ENCODE results near the gene SLC26A6.
A peak's percentile ranks its signal among the peaks of the same experiment; 100 is the strongest.

The SLC26A6 gene, protein sequence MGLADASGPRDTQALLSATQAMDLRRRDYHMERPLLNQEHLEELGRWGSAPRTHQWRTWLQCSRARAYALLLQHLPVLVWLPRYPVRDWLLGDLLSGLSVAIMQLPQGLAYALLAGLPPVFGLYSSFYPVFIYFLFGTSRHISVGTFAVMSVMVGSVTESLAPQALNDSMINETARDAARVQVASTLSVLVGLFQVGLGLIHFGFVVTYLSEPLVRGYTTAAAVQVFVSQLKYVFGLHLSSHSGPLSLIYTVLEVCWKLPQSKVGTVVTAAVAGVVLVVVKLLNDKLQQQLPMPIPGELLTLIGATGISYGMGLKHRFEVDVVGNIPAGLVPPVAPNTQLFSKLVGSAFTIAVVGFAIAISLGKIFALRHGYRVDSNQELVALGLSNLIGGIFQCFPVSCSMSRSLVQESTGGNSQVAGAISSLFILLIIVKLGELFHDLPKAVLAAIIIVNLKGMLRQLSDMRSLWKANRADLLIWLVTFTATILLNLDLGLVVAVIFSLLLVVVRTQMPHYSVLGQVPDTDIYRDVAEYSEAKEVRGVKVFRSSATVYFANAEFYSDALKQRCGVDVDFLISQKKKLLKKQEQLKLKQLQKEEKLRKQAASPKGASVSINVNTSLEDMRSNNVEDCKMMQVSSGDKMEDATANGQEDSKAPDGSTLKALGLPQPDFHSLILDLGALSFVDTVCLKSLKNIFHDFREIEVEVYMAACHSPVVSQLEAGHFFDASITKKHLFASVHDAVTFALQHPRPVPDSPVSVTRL

DNA sequence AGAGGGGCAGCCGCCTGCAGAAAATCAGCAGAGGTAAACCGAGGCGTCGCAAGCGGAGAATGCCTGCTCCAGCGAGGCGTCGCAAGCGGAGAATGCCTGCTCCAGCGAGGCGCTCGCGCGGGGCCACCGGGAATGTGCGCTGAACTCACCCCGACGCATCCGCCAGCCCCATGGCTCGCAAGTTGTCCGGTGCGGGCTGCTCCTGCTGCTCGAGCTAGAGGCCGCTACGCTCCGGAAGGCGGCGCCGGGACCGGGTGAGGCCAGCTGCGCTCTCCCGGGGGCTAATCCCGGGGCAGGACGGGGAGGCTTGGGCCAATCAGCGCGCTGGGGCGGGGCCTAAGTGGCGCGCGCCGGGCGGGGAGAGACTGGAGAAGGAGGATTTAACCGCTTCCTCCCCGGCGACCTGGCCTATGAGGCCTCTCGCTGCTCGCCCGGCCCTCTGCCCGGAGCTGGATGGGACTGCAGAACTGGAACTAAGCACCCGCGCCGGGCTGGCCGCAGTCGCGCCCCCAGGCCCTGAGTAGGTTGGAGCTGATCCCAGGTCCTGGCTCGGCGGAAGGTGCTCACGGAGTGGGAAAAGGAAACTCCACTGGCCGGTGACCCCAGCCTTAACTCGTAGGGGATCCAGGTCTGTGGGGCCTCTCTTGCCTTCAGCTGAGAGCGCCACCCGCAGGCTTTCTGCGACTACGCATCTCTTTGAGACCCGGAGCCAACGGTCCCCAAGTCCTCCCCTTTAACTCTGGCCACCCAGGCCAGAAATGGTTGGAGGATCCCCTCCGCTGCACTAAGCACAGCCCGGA, at the start of gene SLC26A6:
TSS of gene SLC26A6 (minus strand) at position 240 of the 800 bp plus-strand sequence. CDS start at position 172, 68 bp downstream.
- Histone ChIP-seq H3K27ac (peak within 1 kb of the TSS; percentile 73 to 97), H3K4me3 (peak within 1 kb of the TSS; percentile 100)
- TF ChIP-seq, protein P1, sequence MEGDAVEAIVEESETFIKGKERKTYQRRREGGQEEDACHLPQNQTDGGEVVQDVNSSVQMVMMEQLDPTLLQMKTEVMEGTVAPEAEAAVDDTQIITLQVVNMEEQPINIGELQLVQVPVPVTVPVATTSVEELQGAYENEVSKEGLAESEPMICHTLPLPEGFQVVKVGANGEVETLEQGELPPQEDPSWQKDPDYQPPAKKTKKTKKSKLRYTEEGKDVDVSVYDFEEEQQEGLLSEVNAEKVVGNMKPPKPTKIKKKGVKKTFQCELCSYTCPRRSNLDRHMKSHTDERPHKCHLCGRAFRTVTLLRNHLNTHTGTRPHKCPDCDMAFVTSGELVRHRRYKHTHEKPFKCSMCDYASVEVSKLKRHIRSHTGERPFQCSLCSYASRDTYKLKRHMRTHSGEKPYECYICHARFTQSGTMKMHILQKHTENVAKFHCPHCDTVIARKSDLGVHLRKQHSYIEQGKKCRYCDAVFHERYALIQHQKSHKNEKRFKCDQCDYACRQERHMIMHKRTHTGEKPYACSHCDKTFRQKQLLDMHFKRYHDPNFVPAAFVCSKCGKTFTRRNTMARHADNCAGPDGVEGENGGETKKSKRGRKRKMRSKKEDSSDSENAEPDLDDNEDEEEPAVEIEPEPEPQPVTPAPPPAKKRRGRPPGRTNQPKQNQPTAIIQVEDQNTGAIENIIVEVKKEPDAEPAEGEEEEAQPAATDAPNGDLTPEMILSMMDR (IDR thresholded peaks at IDR 0.05) = peak; percentile 29
- peak; percentile 98 for DNase-seq (ENCODE audit: low spot score)

DNA sequence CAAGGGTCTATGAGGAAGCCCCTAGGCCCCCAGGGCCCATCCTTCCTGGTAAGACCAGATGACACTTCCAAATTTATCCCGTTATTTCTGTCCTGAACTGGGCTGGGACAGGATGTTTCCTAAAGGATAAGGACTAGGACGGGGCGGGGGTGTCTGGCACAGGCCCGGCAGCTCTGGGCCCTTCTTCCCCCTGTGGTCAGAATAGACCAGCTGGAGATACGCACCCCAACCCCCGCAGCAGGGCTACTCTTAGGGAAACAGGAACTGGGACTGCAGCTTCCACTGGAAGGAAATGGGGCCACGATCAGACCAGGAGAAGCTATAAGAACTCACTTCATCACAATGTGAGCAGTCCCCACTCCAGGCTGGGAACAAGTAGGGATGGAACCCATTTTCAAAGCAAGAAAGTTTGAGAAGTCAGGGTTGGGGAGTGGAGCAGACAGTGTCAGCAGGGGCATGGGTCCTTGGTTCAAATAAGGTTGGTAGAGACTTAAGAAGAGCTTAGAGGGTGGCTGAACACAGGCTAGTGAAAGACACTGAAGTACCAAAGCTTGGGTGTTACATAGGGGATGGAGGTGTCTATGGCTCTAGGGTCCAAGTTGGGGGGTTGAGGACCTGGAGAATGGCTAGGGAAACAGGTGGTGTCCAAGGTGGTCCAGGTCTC, 49.4 kb upstream of the SLC26A6 start:
- TF ChIP-seq, protein P1 (IDR thresholded peaks at IDR 0.05) = no peak
- DNase-seq (ENCODE audit: low spot score) = no peak
- peak overlapping the region; percentile 96 for H3K4me3 ChIP-seq
- H3K27ac ChIP-seq = peak overlapping the region; percentile 85 to 92

DNA sequence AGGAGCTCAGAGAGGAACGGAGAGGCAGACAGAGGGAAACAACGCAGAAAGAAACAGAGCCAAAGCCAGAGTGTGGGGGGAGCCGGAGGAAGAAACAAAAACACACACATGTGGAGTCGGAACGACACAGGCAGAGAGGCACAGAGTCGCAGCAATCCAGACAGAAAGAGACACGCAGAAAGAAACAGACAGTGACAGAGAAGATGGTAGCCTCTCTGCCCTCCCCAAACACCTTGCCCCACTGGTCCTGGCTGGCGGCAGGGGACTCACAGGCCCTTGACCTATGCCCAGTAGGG, 48.7 kb upstream of the SLC26A6 start:
- no peak for DNase-seq (ENCODE audit: low spot score)
- H3K27ac ChIP-seq = peak overlapping the region; percentile 85 to 92
- H3K4me3 ChIP-seq = peak overlapping the region; percentile 96

DNA sequence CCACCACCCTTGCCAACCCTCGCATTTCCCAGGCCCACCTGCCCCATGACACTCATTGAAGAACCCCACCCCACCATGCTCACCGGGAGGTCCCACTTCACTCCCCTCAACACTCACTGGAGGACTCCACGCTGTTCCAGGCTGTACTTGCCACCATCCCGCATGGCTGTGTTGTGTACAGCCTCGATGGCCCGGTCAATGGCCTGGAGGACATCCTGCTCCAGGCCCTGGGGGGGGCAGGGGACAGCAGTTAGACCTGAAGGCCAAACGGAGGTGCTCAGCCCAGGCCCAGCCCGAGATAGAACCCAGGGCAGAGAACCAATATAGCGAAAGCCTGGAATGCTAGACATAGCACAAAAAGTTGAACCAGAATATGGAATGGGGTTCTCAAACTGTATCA, 47.5 kb upstream of the SLC26A6 start:
- TF ChIP-seq, protein P1 (IDR thresholded peaks at IDR 0.05) = no peak
- peak overlapping the region in 1 of 2 donors; percentile 92 for H3K27ac ChIP-seq
- DNase-seq (ENCODE audit: low spot score) = no peak
- H3K4me3 ChIP-seq = no peak overlapping the region

More for the DNA sequence above, 48.7 kb upstream of the SLC26A6 start:
- TF ChIP-seq, protein P1 (IDR thresholded peaks at IDR 0.05) = no peak

DNA sequence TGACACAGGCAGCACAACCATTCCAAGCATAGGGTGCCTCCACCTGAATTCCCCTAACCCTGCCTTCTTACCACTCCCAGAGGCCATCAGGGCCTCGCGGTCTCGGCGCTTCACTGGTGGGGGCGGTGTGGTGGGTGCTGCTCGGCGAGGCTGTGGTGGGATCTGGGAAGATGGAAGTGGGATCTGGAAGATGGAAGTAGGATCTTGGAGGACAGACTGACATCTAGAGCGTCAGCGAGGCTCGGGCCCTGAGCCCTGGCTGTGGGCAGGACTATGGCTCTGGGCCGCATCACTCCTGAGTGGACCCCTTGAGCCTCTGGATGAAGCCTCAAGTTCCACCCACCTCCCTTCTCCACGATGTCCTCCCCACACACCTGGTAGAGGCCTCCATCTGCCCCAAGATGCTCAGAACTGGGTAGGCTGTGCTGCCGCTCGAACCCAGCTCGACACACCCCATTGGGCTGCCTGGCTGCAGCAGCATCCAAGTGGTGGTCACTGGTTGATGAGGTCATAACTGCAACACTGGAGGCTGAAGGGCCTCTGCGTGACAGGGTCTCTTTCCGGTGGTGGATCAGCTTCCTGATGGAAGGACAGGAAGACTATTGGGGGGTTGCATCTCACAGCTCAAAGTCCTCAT, 46.8 kb upstream of the SLC26A6 start:
- Histone ChIP-seq H3K27ac (no peak overlapping the region), H3K4me3 (no peak overlapping the region)
- DNase-seq (ENCODE audit: low spot score) = no peak
- TF ChIP-seq, protein P1 (IDR thresholded peaks at IDR 0.05) = no peak

DNA sequence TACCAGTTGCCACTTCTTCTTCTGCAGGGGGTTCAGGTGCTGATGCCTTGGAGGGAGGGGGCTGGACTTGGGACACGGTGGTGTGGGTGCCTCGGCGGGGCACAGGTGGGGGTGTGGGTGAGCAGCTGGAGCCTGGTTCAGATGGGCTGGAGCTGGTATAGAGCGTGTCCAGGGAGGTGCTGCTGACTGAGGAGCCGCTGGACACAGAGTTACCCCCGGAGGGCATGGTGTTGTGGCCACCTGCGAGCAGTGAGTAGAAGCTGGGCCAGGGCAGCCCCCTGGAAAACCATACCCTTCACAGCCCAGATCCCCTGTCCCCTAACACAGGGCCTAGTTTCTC, 46.2 kb upstream of the SLC26A6 start:
- TF ChIP-seq, protein P1 (IDR thresholded peaks at IDR 0.05) = no peak
- no peak for DNase-seq (ENCODE audit: low spot score)
- H3K27ac ChIP-seq = no peak overlapping the region
- H3K4me3 ChIP-seq = no peak overlapping the region

Measured in coronary artery (tissue), 2 donors.